ENCODE measurements around the gene MAOA.
"Not testable (repeated sequence)": the region's sequence is repeated elsewhere in the genome, so short reads cannot be mapped to it uniquely, and the experiment has no call there.

MAOA gene

GRCh38 chrX:43718546-43718945 lies 62.4 kb downstream of the MAOA start:
- DNase-seq, result no peak

GRCh38 chrX:43718956-43719355 lies 62.9 kb downstream of the MAOA start:
- DNase-seq, result no peak

DNA sequence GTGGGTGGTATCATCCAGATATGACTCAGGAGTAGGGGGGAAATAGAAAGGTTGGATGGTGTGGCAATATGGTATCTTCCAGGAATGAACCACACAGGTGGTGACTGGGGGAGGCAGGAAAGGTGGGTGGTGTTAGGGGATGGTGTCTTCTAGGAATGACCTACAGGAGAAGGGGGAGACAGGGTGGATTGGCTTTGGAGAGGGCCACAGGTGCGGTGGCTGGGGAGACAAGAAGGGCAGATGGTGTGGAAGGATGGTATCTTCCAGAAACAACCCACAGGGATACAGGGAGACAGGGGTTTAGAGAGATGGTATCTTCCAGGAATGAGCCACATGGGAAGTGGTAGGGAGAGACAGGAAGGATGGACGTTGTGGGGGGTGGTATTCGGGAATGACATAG lies 64.0 kb downstream of the MAOA start:
- DNase-seq, result no peak

- DNase-seq, result no peak
These were observed 64.9 kb downstream of the MAOA start for GRCh38 chrX:43720961-43721360.

- not testable (repeated sequence) for DNase-seq
These were observed 69.1 kb downstream of the MAOA start for GRCh38 chrX:43725227-43725626.

DNA sequence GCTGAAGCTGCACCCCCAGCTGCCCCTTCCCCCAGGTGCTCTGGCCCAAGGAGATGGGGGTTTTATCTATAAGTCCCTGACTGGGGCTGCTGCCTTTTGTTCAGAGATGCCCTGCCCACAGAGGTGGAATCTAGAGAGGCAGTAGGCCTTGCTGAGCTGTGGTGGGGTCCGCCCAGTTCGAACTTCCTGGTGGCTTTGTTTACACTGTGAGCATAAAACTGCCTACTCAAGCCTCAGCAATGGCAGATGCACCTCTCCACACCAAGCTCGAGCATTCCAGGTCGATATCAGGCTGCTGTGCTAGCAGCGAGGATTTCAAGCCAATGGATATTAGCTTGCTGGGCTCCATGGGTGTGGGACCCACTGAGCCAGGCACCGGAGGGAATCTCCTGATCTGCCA lies 71.2 kb downstream of the MAOA start:
- DNase-seq, result not testable (repeated sequence)

- no peak for DNase-seq
These were observed 71.9 kb downstream of the MAOA start for GRCh38 chrX:43728002-43728401.

DNA sequence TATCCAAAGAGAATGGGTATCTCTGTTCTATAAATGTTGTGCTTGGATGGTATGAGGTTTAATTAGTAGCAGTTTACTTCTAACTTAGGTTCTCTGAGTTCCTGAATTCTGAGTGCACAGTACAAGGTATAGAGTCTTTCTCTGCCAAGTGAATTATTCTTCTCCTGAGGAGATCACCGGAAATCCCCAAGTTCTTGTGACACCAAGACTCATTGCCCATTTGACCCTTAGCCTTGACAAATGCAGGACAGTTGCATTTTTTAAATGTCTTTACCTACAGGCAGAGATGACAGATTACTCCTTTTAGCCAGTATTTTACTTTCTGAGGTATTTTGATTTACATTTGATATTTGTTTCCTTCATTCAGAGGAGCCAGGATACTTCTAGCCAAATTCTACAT lies 72.9 kb downstream of the MAOA start:
- no peak for DNase-seq

DNA sequence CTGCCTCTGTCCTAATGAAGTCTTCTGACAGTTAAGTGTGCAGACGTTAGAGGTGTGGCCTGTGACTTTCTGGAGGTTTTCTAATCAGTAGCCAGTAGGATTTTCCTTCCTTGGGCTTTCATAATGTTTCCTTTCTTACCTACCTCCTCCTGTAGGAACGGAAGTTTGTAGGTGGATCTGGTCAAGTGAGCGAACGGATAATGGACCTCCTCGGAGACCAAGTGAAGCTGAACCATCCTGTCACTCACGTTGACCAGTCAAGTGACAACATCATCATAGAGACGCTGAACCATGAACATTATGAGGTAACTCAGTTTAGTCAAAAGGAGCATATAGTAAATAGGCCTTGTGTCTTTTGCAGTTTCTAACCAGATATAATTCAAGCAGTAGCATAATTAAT lies 75.0 kb downstream of the MAOA start:
- DNase-seq, result no peak

DNA sequence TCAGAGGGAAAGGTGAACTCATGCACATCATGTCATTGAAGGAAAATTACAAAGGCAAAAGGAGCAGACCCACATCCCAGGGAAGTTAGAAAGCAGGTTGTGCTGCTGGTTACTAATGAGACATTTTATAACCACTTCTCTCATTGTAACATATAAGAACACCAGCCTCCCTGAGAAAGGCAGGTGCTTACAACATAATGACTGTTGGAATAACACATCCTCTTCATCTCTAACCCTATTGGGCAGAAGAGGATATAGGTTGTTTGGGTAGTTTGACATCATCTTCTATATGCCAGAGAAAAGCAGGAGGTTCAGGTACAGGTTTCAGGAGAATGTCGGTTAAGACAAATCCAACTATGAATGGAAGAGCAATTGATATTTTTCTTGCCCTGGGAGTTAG lies 77.6 kb downstream of the MAOA start:
- no peak for DNase-seq

- no peak for DNase-seq
These were observed 78.3 kb downstream of the MAOA start for GRCh38 chrX:43734444-43734843.

- no peak for DNase-seq
These were observed 79.4 kb downstream of the MAOA start for GRCh38 chrX:43735534-43735933.

DNA sequence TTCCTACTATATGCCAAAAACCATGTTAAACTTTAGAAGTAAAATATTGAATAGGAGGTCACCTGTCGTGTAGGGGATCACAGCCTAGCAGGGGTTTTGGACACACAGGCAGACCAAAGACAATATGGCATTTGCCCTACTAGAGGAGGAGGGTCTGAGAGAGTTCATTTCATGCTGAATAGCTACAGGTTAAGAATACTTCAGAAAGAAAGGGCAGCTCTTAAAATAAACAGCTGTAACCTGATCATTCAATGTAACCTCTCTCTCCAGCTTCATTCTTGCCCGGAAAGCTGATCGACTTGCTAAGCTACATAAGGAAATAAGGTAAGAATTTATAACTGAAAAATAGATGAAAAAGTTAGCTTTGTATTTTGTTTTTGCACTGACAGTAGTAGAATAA lies 79.9 kb downstream of the MAOA start:
- no peak for DNase-seq

GRCh38 chrX:43741843-43742573 lies 85.9 kb downstream of the MAOA start:
- no peak for DNase-seq

DNA sequence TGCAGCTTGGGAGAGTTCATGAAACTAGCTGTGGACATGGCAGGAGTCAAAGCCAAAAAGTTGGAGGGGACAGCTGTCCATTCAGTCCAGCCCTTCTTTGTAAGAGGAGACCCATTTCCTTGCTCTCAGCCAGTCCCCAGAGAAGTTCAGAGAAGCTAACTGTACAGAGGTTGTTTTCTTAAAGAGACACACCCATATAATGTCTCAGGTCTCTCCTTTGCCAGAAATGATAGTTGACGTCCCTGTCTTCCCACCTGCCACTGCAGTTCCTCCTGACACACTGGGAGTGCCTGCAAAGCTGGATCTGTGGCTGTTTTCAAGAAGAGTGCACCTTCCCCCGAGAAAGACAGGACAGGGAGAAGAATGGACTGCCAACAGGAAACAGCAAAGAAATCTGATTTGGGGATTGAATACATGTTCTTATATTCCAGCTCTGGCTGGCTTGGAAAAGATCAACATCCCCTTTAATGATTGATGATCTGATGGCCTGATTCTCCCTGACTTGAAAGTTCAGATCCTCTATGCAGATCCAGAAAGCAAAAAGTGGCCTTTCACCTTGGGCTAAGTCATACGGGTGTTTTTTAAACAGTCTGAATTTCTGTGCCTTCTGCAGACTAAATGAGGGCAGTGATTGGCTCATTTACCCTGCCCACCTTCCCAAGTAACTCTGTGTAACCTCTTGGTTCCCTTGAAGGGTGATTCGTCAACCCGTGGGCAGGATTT lies 87.2 kb downstream of the MAOA start:
- DNase-seq, result no peak

GRCh38 chrX:43744284-43744683 lies 88.2 kb downstream of the MAOA start:
- DNase-seq, result no peak

DNA sequence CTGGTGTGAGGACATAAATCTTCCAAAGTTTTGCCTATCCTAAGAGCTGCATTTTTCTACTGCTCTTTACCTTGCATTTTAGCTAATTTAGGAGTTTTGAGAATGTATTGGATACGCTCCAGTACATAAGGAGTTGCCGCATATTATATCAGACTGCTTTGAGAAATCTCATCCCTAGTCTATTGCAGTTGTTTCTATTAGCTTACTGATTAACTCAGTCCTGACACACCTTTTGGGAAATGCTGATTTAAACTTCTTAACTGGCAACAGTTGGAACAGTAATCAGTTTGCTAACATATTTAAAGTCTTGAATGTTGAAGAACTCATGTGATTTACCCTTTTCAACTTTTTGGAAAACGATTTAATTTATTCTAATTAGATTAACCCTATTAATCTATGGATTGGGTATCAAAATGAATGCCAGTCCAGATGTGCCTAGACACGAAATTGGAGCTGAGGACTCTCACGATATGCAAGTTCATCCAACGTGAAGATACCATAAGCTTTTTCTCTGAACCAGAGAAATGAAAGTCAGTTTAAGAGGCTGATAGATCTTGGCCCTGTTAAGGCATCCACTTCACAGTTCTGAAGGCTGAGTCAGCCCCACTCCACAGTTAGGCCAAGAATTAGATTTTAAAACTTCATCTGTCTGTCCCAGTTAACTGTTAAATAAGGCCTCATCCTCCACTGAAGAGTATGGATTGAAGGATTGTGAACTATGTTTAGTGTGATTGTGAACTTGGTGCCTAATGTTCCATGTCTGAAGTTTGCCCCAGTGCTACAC lies 90.0 kb downstream of the MAOA start:
- DNase-seq, result no peak

- no peak for DNase-seq
These were observed 91.4 kb downstream of the MAOA start for GRCh38 chrX:43747476-43747875.

GRCh38 chrX:43750248-43750676 lies 94.2 kb downstream of the MAOA start:
- DNase-seq, result peak; percentile 25

GRCh38 chrX:43753637-43754036 lies 97.5 kb downstream of the MAOA start:
- DNase-seq, result no peak

DNA sequence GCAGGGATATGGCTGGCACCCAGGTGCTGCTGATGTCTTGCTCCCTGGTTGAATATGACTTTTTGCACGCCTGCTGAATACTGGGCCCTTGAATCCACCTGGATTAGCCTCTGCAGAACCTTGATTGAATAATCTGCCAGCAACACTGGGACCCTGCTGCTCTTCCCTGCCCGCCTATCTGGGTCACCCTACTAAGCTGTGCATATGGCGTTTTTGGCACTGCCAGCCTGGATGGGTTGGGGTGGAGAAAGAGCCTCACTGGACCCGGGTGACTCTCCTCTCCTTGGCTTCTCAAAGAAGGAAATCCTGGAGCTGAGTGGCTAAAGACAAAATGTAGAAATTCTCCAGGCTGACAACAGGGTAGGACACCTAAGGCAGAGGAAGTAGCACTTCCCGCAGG lies 100.0 kb downstream of the MAOA start:
- DNase-seq, result no peak

- no peak for DNase-seq
These were observed 101.9 kb downstream of the MAOA start for GRCh38 chrX:43758044-43758443.

DNA sequence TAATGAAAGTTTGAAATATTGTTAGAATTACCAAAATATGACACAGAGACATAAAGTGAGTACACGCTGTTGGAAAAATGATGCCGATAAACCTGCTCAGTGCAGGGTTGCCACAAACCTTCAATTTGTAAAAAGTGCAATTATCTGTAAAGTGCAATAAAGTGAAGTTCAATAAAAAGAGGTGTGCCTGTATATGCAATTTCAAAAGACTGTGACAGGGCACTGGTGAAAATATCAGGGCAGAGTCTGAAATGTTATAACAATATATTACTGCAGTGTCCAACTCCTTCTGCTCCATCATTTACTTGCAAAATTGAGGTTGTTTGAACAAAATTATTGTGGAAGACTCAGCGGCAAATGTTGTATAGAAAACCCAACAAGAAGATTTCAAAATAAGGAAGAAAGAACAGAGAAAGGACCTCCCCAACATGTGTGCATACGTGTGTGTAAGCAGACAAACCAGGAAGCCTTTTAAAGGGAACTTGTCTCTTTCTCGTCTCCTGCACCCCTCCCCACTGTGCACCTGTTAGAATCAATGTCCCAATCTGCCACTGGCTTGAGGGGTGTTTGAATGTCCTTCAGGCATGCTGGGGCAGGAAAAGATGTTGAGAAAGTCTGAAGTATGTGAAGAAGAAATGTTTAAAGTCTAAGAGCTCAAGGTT lies 130.0 kb downstream of the MAOA start:
- DNase-seq, result no peak

All from NCI-H526 treated with DMSO at 0.1 percent for 48 hours (cell line).